Smooth muscle cell (in vitro differentiated cells): ENCODE data around the gene OST4. TPM values are rescaled to one million over a fixed set of nuclear protein-coding genes. Genes with fewer than 3 reads are reported as not detected.

Experiments used
- DNase-seq: peaks from one replicate; lab custom pipeline; 2025; ENCODE audit not compliant: unreplicated experiment; lab: John Stamatoyannopoulos, UW
- H2AFZ ChIP-seq: fragments of 200-600 bp; sonication (generic); 2 replicates; pipeline ENCODE4 v1.6.0; 2016; ENCODE audit warnings: antibody characterized with exemption, low read depth, mild to moderate bottlenecking
- H3F3A ChIP-seq: fragments of 200-600 bp; sonication (generic); 2 replicates; pipeline ENCODE4 v1.6.0; 2017; ENCODE audit warnings: antibody characterized with exemption, low read depth
- H3K27ac ChIP-seq: fragments of 200-600 bp; sonication (generic); 2 replicates; pipeline ENCODE4 v1.5.1; 2016; ENCODE audit warnings: low read depth, mild to moderate bottlenecking
- H3K27me3 ChIP-seq: fragments of 200-600 bp; sonication (generic); 2 replicates; pipeline ENCODE4 v1.6.1; 2016; ENCODE audit warnings: low read depth, mild to moderate bottlenecking
- H3K36me3 ChIP-seq: fragments of 200-600 bp; sonication (generic); 2 replicates; pipeline ENCODE4 v1.5.1; 2016; ENCODE audit warnings: low read depth
- H3K4me1 ChIP-seq: fragments of 200-600 bp; sonication (generic); 2 replicates; pipeline ENCODE4 v1.5.1; 2016; ENCODE audit warnings: low read depth
- H3K4me2 ChIP-seq: fragments of 200-600 bp; sonication (generic); 2 replicates; pipeline ENCODE4 v1.6.0; 2016; ENCODE audit warnings: mild to moderate bottlenecking
- H3K4me3 ChIP-seq: fragments of 200-600 bp; sonication (generic); 2 replicates; pipeline ENCODE4 v1.5.1; 2016; ENCODE audit warnings: mild to moderate bottlenecking
- H3K79me2 ChIP-seq: fragments of 200-600 bp; sonication (generic); 2 replicates; pipeline ENCODE4 v1.6.0; 2016; ENCODE audit warnings: low read depth, mild to moderate bottlenecking
- H3K9ac ChIP-seq: fragments of 200-600 bp; sonication (generic); 2 replicates; pipeline ENCODE4 v1.6.0; 2016; ENCODE audit warnings: low read depth
- H3K9me3 ChIP-seq: fragments of 200-600 bp; sonication (generic); replicated peaks from 2 replicates; pipeline ENCODE4 v1.5.1; 2016; ENCODE audit warnings: low read depth
- H4K20me1 ChIP-seq: fragments of 200-600 bp; sonication (generic); 2 replicates; pipeline ENCODE4 v1.6.0; 2016; ENCODE audit warnings: low read depth
- WGBS: methylation state at CpG from one replicate; pipeline ENCODE4 v1.1.7; 2016; ENCODE audit warnings: low lambda C conversion rate; 5-methylcytosine and 5-hydroxymethylcytosine counted together
- polyA plus RNA-seq: library from polyadenylated mRNA; unstranded; fragments of >200 nt; fragmentation: Nextera tagmentation; extraction: Ambion mirVana; gene quantifications from 2 replicates; pipeline ENCODE4 v1.2.1, GENCODE V29; 2016
- total RNA-seq: library from RNA; depleted of rRNA; stranded (reverse); fragments of >200 nt; gene quantifications from 2 replicates; pipeline ENCODE4 v1.2.3, GENCODE V29; 2014
- TF ChIP-seq, protein P1 (sequence below): fragments of 200-600 bp; sonication (generic); IDR thresholded peaks from 2 replicates; pipeline ENCODE4 v1.5.1; 2017; ENCODE audit warnings: borderline replicate concordance, mild to moderate bottlenecking, antibody characterized with exemption; ENCODE audit not compliant: insufficient read depth, poor library complexity, severe bottlenecking

Gene OST4
- total and polyA plus RNA-seq, 2 experiments from 2014 or later = 848 to 1,292 TPM

DNA sequence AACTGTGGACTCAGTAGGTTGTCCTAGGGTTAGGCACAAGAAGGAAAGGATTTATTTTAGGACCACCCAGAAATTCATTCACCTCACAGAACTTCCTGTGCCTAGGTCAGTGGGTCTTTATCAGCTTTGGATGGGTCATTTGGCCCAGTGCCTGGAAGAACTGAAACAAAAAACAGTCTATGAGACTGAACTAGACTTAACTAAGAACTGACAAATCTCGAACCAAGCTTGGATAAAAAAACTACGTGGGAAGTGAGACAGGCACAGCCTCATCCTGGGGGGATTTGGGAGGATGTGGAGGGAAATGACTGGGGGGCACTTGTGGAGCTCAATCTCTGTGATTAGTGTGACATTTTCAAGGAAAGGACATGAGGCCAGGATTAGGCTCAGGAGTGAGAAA, 2.3 kb upstream of the OST4 start:
- peak overlapping the region; percentile 79 for H3K27ac ChIP-seq
- H4K20me1 ChIP-seq = peaks cover 18% of the 10 kb centered on the region
- peak overlapping the region; percentile 20 for H2AFZ ChIP-seq
- H3K27me3 ChIP-seq = no peaks in the 10 kb centered on the region
- H3K36me3 ChIP-seq = no peaks in the 10 kb centered on the region
- H3K4me3 ChIP-seq = no peak overlapping the region
- no peaks in the 10 kb centered on the region for H3K9me3 ChIP-seq
- no peak overlapping the region for H3K9ac ChIP-seq
- peaks cover 26% of the 10 kb centered on the region for H3K4me1 ChIP-seq
- peaks cover 28% of the 10 kb centered on the region for H3F3A ChIP-seq
- TF ChIP-seq, protein P1, sequence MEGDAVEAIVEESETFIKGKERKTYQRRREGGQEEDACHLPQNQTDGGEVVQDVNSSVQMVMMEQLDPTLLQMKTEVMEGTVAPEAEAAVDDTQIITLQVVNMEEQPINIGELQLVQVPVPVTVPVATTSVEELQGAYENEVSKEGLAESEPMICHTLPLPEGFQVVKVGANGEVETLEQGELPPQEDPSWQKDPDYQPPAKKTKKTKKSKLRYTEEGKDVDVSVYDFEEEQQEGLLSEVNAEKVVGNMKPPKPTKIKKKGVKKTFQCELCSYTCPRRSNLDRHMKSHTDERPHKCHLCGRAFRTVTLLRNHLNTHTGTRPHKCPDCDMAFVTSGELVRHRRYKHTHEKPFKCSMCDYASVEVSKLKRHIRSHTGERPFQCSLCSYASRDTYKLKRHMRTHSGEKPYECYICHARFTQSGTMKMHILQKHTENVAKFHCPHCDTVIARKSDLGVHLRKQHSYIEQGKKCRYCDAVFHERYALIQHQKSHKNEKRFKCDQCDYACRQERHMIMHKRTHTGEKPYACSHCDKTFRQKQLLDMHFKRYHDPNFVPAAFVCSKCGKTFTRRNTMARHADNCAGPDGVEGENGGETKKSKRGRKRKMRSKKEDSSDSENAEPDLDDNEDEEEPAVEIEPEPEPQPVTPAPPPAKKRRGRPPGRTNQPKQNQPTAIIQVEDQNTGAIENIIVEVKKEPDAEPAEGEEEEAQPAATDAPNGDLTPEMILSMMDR = no peak
- 11% methylated on average over 2 of the region's 2 CpGs for WGBS
- no peak for DNase-seq
- H3K4me2 ChIP-seq = peak overlapping the region; percentile 29
- peaks cover 30% of the 10 kb centered on the region for H3K79me2 ChIP-seq

DNA sequence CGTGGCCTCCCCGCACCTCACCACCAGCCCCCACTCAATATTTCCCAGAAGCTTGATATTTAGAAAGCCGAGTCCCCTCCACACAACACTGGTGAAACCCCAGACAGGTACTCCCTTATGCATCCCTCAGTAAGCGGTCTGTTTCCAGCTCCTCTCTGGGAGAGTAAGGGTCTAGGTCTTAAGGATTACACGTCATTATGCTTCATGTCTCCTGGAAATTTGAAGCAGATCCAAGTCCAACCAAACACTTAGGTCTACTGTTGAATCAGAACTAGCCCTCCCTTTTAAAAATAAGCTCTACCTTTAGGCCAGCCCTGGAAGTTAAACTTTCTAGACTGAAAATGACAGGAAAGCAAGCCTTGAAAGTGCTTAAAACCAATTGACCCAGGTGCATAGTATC, 1.5 kb upstream of the OST4 start:
- Histone ChIP-seq H2AFZ (no peak overlapping the region), H3K9ac (no peak overlapping the region), H3K4me1 (peaks cover 21% of the 10 kb centered on the region), H3K36me3 (no peaks in the 10 kb centered on the region), H4K20me1 (peaks cover 27% of the 10 kb centered on the region), H3K9me3 (no peaks in the 10 kb centered on the region), H3K79me2 (peaks cover 34% of the 10 kb centered on the region), H3F3A (peaks cover 30% of the 10 kb centered on the region), H3K4me2 (peak overlapping the region; percentile 95), H3K27me3 (no peaks in the 10 kb centered on the region), H3K27ac (peak overlapping the region; percentile 79), H3K4me3 (peak overlapping the region; percentile 91)
- 35% methylated on average over 5 of the region's 5 CpGs for WGBS
- TF ChIP-seq, protein P1 = no peak
- DNase-seq = no peak

DNA sequence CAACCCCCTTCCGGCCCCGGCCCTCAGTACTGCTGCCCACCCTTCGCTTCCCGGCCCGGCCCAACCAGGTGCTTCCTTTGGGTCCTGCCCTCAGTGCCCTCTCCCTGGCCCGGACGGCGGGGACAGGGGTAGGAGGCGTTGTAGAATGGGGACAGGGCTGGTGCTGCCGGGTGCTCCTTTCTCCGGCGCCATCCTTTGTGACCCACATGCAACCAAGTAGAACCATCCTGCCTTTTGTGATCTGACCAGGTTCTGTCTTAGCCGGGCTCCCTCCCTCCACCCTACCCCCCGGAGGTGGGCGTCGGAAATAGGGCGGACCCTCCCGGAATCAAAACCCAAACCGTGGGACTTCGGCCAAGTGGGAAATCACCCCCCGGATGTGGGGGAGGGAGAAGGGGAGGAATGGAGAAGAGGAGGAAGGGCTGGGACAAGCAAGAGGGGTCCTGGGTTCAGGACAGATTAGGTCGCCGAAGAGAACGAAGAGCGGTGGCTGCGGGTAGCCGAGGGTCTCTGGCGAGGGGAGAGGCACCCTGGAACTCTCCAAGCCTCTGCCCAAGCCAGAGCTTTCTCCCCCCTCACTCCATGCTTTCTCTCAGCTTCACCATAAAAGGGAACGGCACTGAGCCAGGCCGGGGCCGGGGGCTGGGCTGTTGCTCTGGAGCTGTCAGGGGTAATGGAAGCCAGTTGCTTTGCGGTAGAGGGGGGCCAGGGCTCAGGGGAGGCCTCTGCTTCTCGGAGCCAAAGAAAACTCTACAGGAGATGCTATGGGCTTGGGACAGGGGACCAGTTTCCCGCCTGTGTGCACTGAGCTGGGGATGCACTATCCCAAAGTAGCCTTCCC, 756 bp upstream of the OST4 start:
- TF ChIP-seq, protein P1 = no peak
- Histone ChIP-seq H3F3A (peaks cover 28% of the 10 kb centered on the region), H3K36me3 (no peaks in the 10 kb centered on the region), H2AFZ (peak overlapping the region; percentile 1), H3K4me3 (peak overlapping the region; percentile 91), H3K27ac (peak overlapping the region; percentile 79), H3K79me2 (peaks cover 40% of the 10 kb centered on the region), H4K20me1 (peaks cover 34% of the 10 kb centered on the region), H3K4me1 (peaks cover 21% of the 10 kb centered on the region), H3K4me2 (peak overlapping the region; percentile 95), H3K9me3 (no peaks in the 10 kb centered on the region), H3K9ac (peak overlapping the region; percentile 55), H3K27me3 (no peaks in the 10 kb centered on the region)
- WGBS = 3% methylated on average over 26 of the region's 34 CpGs
- DNase-seq = peak; percentile 76
